Mammary epithelial cell (primary cell): Measurements from ENCODE around the gene CEACAM6.

Experiments used
- EZH2 ChIP-seq: IDR thresholded peaks from 2 replicates; pipeline ENCODE4 v1.6.1; 2012; ENCODE audit warnings: low read length, inconsistent platforms, borderline replicate concordance
- TF ChIP-seq, protein P1 (sequence below), 2 donors: IDR thresholded peaks in 1 of 2; conservative IDR thresholded peaks in 1 of 2; 2 replicates each; pipeline ENCODE4 v1.5.1; 2011 to 2012; ENCODE audit warnings: inconsistent platforms in 2 of 2, low read length in 2 of 2, mild to moderate bottlenecking in 2 of 2, control low read depth in 1 of 2, low read depth in 1 of 2; ENCODE audit not compliant: insufficient read depth in 1 of 2; ENCODE audit errors: extremely low read depth in 1 of 2

DNA sequence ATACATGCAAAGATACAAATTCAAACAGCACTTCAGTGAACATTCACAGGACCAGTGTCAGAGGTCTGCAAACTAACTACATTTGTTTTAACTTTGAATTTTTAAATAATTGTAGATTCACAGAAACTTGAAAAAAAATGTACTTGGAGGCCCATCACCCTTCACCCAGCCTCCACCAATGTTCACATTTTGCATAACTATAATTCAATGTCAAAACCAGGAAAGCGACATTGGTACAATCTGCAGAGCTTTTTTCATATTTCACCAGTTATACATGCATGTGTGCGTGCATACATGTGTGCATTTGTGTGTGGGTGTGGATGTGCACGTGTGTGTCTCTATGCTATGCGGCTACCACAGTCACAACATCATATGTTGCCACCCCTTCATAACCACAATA, 60.0 kb downstream of the CEACAM6 start:
- no peak for TF ChIP-seq EZH2
- TF ChIP-seq, protein P1, sequence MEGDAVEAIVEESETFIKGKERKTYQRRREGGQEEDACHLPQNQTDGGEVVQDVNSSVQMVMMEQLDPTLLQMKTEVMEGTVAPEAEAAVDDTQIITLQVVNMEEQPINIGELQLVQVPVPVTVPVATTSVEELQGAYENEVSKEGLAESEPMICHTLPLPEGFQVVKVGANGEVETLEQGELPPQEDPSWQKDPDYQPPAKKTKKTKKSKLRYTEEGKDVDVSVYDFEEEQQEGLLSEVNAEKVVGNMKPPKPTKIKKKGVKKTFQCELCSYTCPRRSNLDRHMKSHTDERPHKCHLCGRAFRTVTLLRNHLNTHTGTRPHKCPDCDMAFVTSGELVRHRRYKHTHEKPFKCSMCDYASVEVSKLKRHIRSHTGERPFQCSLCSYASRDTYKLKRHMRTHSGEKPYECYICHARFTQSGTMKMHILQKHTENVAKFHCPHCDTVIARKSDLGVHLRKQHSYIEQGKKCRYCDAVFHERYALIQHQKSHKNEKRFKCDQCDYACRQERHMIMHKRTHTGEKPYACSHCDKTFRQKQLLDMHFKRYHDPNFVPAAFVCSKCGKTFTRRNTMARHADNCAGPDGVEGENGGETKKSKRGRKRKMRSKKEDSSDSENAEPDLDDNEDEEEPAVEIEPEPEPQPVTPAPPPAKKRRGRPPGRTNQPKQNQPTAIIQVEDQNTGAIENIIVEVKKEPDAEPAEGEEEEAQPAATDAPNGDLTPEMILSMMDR (conservative IDR thresholded peaks at IDR 0.05 in 1 of 2, IDR thresholded peaks at IDR 0.05 in 1 of 2; ENCODE audit: extremely low read depth in 1 of 2, insufficient read depth in 1 of 2, low read depth in 1 of 2, low read length in 2 of 2), result no peak
